Subcutaneous adipose tissue (tissue), 4 donors: ENCODE data around the gene SHMT1. TPM values are rescaled to one million over a fixed set of nuclear protein-coding genes. Genes with fewer than 3 reads are reported as not detected.

ENCODE experiments used
- total RNA-seq, 4 donors: library from RNA; depleted of rRNA; stranded (reverse); fragments of >200 nt; gene quantifications; one replicate each; pipeline ENCODE4 v1.1.0, GENCODE V29; 2016
- TF ChIP-seq, protein P1 (sequence below): fragments of 450-650 bp; IDR thresholded peaks from one replicate; pipeline ENCODE4 v1.5.1; 2016; ENCODE audit warnings: low read depth, mild to moderate bottlenecking, control low read depth, antibody characterized with exemption, moderate library complexity

The SHMT1 gene
- total RNA-seq, 4 donors from 2014 or later: 88.1 to 257 (median 104) TPM

DNA sequence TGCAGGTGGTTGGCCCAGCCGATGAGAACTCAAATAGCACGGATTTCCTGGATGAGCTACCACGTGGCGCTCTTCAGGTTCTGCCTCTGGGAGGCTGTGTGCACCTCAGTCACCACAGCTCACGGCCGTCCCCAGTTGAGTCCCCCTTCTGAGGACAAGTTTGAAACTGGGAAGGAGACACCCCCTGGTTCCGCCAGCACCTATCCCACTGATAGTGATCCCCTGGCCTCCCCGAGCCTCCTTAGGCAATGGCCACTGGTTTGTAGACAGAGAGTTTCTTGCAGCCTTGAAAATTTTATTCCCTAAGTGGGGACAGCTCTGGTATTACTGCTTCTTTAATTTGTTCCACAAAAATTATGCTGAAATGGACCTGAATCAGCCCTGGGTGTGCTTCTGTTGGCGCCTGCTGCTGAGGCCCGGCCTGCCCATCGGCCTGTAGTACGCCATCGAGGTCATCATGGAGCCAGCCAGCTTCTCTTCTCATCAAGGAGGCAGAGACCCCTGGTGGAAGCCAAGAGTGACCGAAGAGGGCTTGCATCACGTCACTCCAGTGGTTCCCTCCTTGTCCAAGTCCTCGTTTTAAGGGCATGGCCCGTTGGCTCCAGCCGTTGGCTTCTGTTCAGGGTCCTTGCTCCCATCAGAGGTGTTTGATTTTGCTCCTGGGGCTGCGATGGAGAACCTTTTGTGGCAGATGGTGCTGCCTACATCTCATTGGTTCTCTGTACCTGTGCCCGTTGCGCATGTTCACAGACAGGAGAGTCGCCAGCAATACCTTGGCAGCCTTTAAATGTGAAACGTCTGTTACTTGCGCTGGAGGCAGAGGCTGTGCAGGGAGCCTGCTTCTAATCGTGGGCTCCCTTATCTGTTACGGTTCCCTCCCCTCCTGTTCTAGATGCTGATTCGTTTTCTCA lies 39.0 kb downstream of the SHMT1 start:
- TF ChIP-seq, protein P1, sequence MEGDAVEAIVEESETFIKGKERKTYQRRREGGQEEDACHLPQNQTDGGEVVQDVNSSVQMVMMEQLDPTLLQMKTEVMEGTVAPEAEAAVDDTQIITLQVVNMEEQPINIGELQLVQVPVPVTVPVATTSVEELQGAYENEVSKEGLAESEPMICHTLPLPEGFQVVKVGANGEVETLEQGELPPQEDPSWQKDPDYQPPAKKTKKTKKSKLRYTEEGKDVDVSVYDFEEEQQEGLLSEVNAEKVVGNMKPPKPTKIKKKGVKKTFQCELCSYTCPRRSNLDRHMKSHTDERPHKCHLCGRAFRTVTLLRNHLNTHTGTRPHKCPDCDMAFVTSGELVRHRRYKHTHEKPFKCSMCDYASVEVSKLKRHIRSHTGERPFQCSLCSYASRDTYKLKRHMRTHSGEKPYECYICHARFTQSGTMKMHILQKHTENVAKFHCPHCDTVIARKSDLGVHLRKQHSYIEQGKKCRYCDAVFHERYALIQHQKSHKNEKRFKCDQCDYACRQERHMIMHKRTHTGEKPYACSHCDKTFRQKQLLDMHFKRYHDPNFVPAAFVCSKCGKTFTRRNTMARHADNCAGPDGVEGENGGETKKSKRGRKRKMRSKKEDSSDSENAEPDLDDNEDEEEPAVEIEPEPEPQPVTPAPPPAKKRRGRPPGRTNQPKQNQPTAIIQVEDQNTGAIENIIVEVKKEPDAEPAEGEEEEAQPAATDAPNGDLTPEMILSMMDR: no peak

DNA sequence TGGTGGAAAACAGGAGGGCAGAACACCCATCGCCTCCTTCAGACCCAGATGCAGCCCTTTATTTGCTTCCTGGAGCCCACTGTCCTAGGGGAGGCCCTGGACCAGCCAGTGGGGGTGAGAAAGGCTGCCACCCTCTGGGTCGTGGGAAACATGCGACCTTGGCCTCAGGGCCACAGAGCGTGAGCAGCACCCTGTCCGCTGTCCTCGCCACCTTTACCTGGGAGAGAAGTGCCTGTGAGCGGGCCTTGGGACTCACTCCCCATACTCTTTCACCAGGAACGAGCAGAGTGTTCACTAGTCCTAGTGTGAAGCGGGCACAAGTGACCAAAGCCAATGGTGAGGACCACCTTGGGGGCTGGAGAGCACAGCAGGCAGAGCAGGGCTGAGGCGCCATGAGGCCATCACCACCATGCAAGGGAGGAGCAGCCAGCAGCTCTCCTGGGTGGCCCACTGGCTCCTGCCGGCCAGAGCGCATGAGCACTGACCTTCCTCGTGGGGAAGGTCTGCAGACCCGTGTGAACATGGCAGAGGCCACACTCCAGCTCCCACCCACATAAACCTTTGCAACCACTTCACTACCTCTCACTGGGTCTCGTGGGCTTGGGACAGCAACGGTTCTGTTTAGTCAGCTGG lies 39.7 kb downstream of the SHMT1 start:
- TF ChIP-seq, protein P1: no peak

DNA sequence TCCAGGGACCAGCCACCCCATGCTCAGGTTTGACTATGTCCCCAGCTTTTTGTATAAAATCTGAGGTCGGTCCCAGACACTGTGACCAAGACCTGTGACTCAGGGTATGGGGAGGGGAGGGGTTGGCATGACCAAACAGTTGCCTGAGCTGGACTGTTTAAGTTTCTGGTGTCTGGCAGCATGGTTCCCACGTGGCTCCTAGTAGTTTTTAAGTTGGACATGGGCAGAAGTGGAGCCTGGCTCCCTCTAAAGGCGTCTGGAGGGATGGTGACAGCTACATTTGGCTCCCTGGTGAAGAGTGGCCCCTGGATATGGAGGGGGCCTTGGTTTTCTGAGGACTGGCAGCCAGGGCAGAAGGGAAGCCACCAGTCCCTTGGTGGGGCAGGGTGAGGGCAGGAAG lies 40.3 kb downstream of the SHMT1 start:
- TF ChIP-seq, protein P1: no peak

DNA sequence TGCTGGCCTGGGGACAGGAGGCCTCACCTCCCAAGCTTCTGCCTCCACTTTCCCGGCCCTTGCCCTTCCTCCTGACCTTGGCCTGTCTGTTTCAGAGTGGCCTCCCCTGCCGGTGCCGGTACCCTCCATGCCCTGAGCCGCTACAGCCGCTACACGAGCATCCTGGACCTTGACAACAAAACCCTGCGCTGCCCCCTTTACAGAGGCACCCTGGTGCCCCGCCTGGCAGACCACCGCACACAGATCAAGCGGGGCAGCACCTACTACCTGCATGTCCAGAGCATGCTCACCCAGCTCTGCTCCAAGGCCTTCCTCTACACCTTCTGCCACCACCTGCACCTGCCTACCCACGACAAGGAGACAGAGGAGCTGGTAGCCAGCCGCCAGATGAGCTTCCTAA lies 40.8 kb downstream of the SHMT1 start:
- TF ChIP-seq, protein P1: no peak

DNA sequence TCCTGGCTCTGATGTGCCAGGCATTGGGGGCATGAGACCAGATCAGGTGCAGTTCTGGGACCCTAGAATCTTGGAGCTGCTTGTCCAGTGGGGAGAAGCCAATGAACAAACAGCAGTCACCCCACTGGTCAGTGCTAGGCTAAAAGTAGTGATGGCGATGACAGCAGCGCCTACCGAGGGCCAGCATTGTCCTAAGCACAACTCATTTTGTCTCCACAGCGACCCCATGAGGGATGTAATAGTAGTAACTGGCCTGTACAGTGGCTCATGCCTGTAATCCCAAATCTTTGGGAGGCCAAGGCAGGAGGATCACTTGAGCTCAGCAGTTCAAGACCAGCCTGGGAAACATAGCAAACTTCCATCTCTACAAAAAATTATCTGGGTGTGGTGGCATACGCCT lies 42.0 kb downstream of the SHMT1 start:
- TF ChIP-seq, protein P1: no peak

DNA sequence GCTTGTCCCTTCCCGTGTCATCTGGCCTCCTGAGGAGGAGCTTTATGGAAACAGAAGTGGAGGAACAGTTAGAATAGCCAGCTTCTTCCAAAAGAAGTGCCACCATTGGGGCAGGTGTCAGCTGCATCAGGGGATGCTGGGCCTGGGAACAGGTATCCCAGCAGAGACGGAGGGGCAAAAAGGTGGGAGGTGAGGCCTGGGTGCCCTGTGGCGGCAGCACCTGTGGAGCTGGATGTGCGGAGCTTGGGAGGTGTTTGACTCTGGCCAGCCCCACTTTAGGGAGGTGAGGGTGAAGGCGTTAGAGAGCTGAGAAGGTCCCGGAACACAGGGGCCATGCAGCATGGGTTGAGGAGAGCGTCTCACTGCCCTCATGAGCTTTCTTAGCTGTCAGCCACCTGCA lies 43.0 kb downstream of the SHMT1 start:
- TF ChIP-seq, protein P1: no peak

DNA sequence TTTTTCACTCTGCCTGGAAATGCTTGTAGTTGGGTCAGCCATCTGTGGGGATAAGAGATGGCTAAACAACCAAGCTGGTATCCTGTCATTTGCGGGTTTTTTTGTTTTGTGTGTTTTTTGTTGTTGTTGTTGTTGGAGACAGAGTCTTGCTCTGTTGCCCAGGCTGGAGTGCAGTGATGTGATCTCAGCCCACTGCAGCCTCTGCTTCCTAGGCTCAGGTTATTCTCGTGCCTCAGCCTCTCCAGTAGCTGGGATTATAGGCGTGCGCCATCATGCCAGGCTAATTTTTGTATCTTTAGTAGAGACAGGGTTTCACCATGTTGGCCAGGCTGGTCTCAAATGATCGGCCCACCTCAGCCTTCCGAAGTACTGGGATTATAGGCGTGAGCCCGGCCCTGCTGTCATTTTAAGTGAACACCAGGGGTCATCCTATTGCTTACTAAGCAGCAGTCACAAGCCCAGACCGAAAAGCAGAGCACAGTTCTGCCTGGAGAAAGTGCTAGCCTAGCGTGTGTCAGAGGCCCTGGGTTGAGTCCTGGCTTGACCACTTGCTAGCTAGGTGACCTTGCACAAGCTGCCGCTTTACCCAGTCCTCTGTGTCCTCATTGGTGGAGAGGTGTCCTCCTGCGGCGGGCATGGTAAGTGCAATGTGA lies 43.6 kb downstream of the SHMT1 start:
- TF ChIP-seq, protein P1: no peak
